ENCODE measurements around the gene NCAPG. TPM values are rescaled to one million over a fixed set of nuclear protein-coding genes. Genes with fewer than 3 reads are reported as not detected.

Gene NCAPG
- total RNA-seq, 4 donors from 2014 or later: 0.17 to 0.98 (median 0.71) TPM; not detected in 1

GRCh38 chr4:17812801-17813200 lies 2.0 kb downstream of the NCAPG start:
- H3K4me3 ChIP-seq: no peak overlapping the region
- no peak for DNase-seq (ENCODE audit: extremely low spot score)
- no peaks in the 10 kb centered on the region for H3K27me3 ChIP-seq
- H3K36me3 ChIP-seq: no peaks in the 10 kb centered on the region
- TF ChIP-seq POLR2A (IDR thresholded peaks at IDR 0.05; ENCODE audit: low read depth): no peak
- no peak for TF ChIP-seq EP300 (IDR thresholded peaks at IDR 0.05)
- TF ChIP-seq CTCF (IDR thresholded peaks at IDR 0.05): no peak
- TF ChIP-seq POLR2AphosphoS5 (IDR thresholded peaks at IDR 0.05): no peak
- WGBS: 64% methylated on average over 3 of the region's 3 CpGs
- intact Hi-C loops (cut with DNase I): loop anchor here (5.0 kb wide), 3 partner anchors 196 to 236 kb away; partner anchors contain the start of genes LAP3 and LCORL
- H3K4me1 ChIP-seq: peaks cover 27 to 31% (median 28%) of the 10 kb centered on the region in 4 donors
- H3K9me3 ChIP-seq: no peaks in the 10 kb centered on the region
- no peak overlapping the region for H3K27ac ChIP-seq (replicated peaks in 1 of 4)

- no peaks in the 10 kb centered on the region for H3K9me3 ChIP-seq
- no peak overlapping the region for H3K4me3 ChIP-seq
- DNase-seq (ENCODE audit: extremely low spot score): no peak
- intact Hi-C loops (cut with DNase I): loop anchor here (5.0 kb wide), 3 partner anchors 197 to 237 kb away; partner anchors contain the start of genes LAP3 and LCORL
- 63% methylated on average over 3 of the region's 3 CpGs for WGBS
- no peak overlapping the region for H3K27ac ChIP-seq (replicated peaks in 1 of 4)
- no peaks in the 10 kb centered on the region for H3K27me3 ChIP-seq
- H3K36me3 ChIP-seq: no peaks in the 10 kb centered on the region
- TF ChIP-seq EP300 (IDR thresholded peaks at IDR 0.05) (no peak), POLR2A (IDR thresholded peaks at IDR 0.05; ENCODE audit: low read depth) (no peak), POLR2AphosphoS5 (IDR thresholded peaks at IDR 0.05) (no peak), CTCF (IDR thresholded peaks at IDR 0.05) (no peak)
- peaks cover 14 to 18% (median 15%) of the 10 kb centered on the region in 4 donors for H3K4me1 ChIP-seq
These were observed 3.4 kb downstream of the NCAPG start for GRCh38 chr4:17814140-17814539.

- Histone ChIP-seq H3K36me3 (no peaks in the 10 kb centered on the region), H3K4me3 (no peak overlapping the region), H3K9me3 (no peaks in the 10 kb centered on the region), H3K27me3 (no peaks in the 10 kb centered on the region), H3K27ac (replicated peaks in 1 of 4) (no peak overlapping the region), H3K4me1 (peaks cover 3 to 6% (median 5%) of the 10 kb centered on the region in 4 donors)
- DNase-seq (ENCODE audit: extremely low spot score): no peak
- TF ChIP-seq EP300 (IDR thresholded peaks at IDR 0.05): no peak
- no peak for TF ChIP-seq CTCF (IDR thresholded peaks at IDR 0.05)
- no peak for TF ChIP-seq POLR2AphosphoS5 (IDR thresholded peaks at IDR 0.05)
- TF ChIP-seq POLR2A (IDR thresholded peaks at IDR 0.05; ENCODE audit: low read depth): no peak
- intact Hi-C loops (cut with DNase I): no loop called here
- 97% methylated on average over 12 of the region's 12 CpGs for WGBS
These were observed 5.4 kb downstream of the NCAPG start for GRCh38 chr4:17816142-17816541.

GRCh38 chr4:17817027-17817426 lies 6.2 kb downstream of the NCAPG start:
- Histone ChIP-seq H3K27ac (replicated peaks in 1 of 4) (no peak overlapping the region), H3K27me3 (no peaks in the 10 kb centered on the region), H3K9me3 (no peaks in the 10 kb centered on the region), H3K4me3 (no peak overlapping the region), H3K4me1 (no peaks in the 10 kb centered on the region), H3K36me3 (no peaks in the 10 kb centered on the region)
- TF ChIP-seq POLR2A (IDR thresholded peaks at IDR 0.05; ENCODE audit: low read depth) (no peak), CTCF (IDR thresholded peaks at IDR 0.05) (peak; percentile 41 to 53 (median 47)), POLR2AphosphoS5 (IDR thresholded peaks at IDR 0.05) (no peak)
- 56% methylated on average over 5 of the region's 5 CpGs for whole genome bisulfite sequencing
- DNase-seq (ENCODE audit: extremely low spot score): no peak
- intact Hi-C loops (cut with DNase I): loop anchor here (1.0 kb wide), 1 partner anchor 776 kb away; no protein-coding TSS in a partner anchor
